ENCODE measurements around the gene TMEM40. TPM values are rescaled to one million over a fixed set of nuclear protein-coding genes. Genes with fewer than 3 reads are reported as not detected.
"Not testable (repeated sequence)": the region's sequence is repeated elsewhere in the genome, so short reads cannot be mapped to it uniquely, and the experiment has no call there.

TMEM40 gene
- total RNA-seq, 2 experiments from 2014 or later, result not detected

GRCh38 chr3:12782172-12782815, 23.2 kb upstream of the TMEM40 start:
- CTCF ChIA-PET, result no interaction called here
- POLR2A ChIA-PET, result no interaction called here

GRCh38 chr3:12780751-12781150, 21.7 kb upstream of the TMEM40 start:
- CTCF ChIA-PET, result no interaction called here

GRCh38 chr3:12777171-12777570, 18.1 kb upstream of the TMEM40 start:
- ChIA-PET POLR2A (no interaction called here), CTCF (no interaction called here)

More at GRCh38 chr3:12780751-12781150, 21.7 kb upstream of the TMEM40 start:
- POLR2A ChIA-PET, result no interaction called here

- POLR2A ChIA-PET, result not testable (repeated sequence)
- CTCF ChIA-PET, result interaction anchor here (0.9 kb wide), 1 partner anchor 116 kb away, joined by 3 read pairs; no protein-coding TSS in a partner anchor
Measured at GRCh38 chr3:12775970-12776369, 16.9 kb upstream of the TMEM40 start.

GRCh38 chr3:12775226-12775625, 16.2 kb upstream of the TMEM40 start:
- ChIA-PET POLR2A (no interaction called here), CTCF (no interaction called here)

GRCh38 chr3:12774619-12775018, 15.6 kb upstream of the TMEM40 start:
- ChIA-PET CTCF (no interaction called here), POLR2A (no interaction called here)

- CTCF ChIA-PET, result no interaction called here
- POLR2A ChIA-PET, result no interaction called here
Measured at GRCh38 chr3:12773710-12774086, 14.6 kb upstream of the TMEM40 start.

GRCh38 chr3:12773030-12773709, 14.1 kb upstream of the TMEM40 start:
- ChIA-PET POLR2A (no interaction called here), CTCF (no interaction called here)

GRCh38 chr3:12772462-12772861, 13.4 kb upstream of the TMEM40 start:
- POLR2A ChIA-PET, result no interaction called here
- CTCF ChIA-PET, result no interaction called here

- POLR2A ChIA-PET, result no interaction called here
- CTCF ChIA-PET, result no interaction called here
Measured at GRCh38 chr3:12771236-12771635, 12.2 kb upstream of the TMEM40 start.

GRCh38 chr3:12769761-12770160, 10.7 kb upstream of the TMEM40 start:
- CTCF ChIA-PET, result no interaction called here

GRCh38 chr3:12768579-12769527, 9.8 kb upstream of the TMEM40 start:
- ChIA-PET POLR2A (no interaction called here), CTCF (no interaction called here)

More at GRCh38 chr3:12769761-12770160, 10.7 kb upstream of the TMEM40 start:
- POLR2A ChIA-PET, result no interaction called here

- CTCF ChIA-PET, result no interaction called here
- POLR2A ChIA-PET, result no interaction called here
Measured at GRCh38 chr3:12766541-12766940, 7.5 kb upstream of the TMEM40 start.

GRCh38 chr3:12764171-12764776, 5.2 kb upstream of the TMEM40 start:
- POLR2A ChIA-PET, result no interaction called here
- CTCF ChIA-PET, result interaction anchor here (1.0 kb wide), 1 partner anchor 128 kb away, joined by 3 read pairs; no protein-coding TSS in a partner anchor

GRCh38 chr3:12759693-12760565, 870 bp upstream of the TMEM40 start:
- ChIA-PET POLR2A (no interaction called here), CTCF (no interaction called here)

GRCh38 chr3:12758025-12758781, 856 bp downstream of the TMEM40 start:
- POLR2A ChIA-PET, result no interaction called here
- CTCF ChIA-PET, result no interaction called here

- POLR2A ChIA-PET, result no interaction called here
- CTCF ChIA-PET, result interaction anchor here (0.7 kb wide), 1 partner anchor 1364 kb away, joined by 3 read pairs; no protein-coding TSS in a partner anchor
Measured at GRCh38 chr3:12756635-12757034, 2.4 kb downstream of the TMEM40 start.

GRCh38 chr3:12756175-12756574, 2.9 kb downstream of the TMEM40 start:
- CTCF ChIA-PET, result interaction anchor here (0.6 kb wide), 1 partner anchor 20 kb away, joined by 3 read pairs; no protein-coding TSS in a partner anchor
- POLR2A ChIA-PET, result no interaction called here

Measured in activated CD8-positive, alpha-beta memory T cell treated with anti-CD3 and anti-CD28 coated beads for 36 hours (primary cell).